OCI-LY3 (cell line): Measurements from ENCODE around the gene PDHX.

ENCODE experiments used
- H2AFZ ChIP-seq: fragments of 200-600, 300-600 bp; shearing (Covaris generic); 2 replicates; pipeline ENCODE4 v1.6.0; 2014; ENCODE audit warnings: antibody characterized with exemption, low read depth, low read length
- H3K27ac ChIP-seq: fragments of 200-600, 300-600 bp; sonication (generic); 2 replicates; pipeline ENCODE4 v1.5.1; 2014; ENCODE audit warnings: mild to moderate bottlenecking, low read length, moderate library complexity, mixed read lengths
- H3K27me3 ChIP-seq: fragments of 200-600, 300-600 bp; sonication (generic); 2 replicates; pipeline ENCODE4 v1.6.1; 2014; ENCODE audit warnings: low read depth, low read length, mixed read lengths
- H3K36me3 ChIP-seq: fragments of 200-600, 300-600 bp; sonication (generic); replicated peaks from 2 replicates; pipeline ENCODE3; 2014; ENCODE audit warnings: low read depth, low read length, mixed read lengths
- H3K4me1 ChIP-seq: fragments of 300-600, 200-600 bp; sonication (generic); 2 replicates; pipeline ENCODE4 v1.6.1; 2014; ENCODE audit warnings: low read length, mixed read lengths
- H3K4me2 ChIP-seq: fragments of 200-600, 300-600 bp; sonication (generic); 2 replicates; pipeline ENCODE4 v1.6.1; 2014; ENCODE audit warnings: low read length, mixed read lengths
- H3K4me3 ChIP-seq: fragments of 300-600, 200-600 bp; sonication (generic); 2 replicates; pipeline ENCODE4 v1.5.1; 2014; ENCODE audit warnings: antibody characterized with exemption, mild to moderate bottlenecking, low read length, moderate library complexity
- H3K79me2 ChIP-seq: fragments of 300-600, 200-600 bp; shearing (Covaris generic); 2 replicates; pipeline ENCODE4 v1.6.1; 2014; ENCODE audit warnings: mild to moderate bottlenecking, low read length, mixed read lengths
- H3K9ac ChIP-seq: fragments of 300-600, 200-600 bp; shearing (Covaris generic); 2 replicates; pipeline ENCODE4 v1.6.0; 2014; ENCODE audit warnings: mild to moderate bottlenecking, low read length, moderate library complexity
- H3K9me3 ChIP-seq: fragments of 200-600, 300-600 bp; shearing (Covaris generic); 2 replicates; pipeline ENCODE4 v1.6.1; 2014; ENCODE audit warnings: low read length, mixed read lengths; ENCODE audit not compliant: insufficient read depth
- H4K20me1 ChIP-seq: fragments of 200-600, 300-600 bp; sonication (generic); 2 replicates; pipeline ENCODE4 v1.6.1; 2016; ENCODE audit warnings: low read length, mixed read lengths; ENCODE audit not compliant: insufficient read depth
- CTCF ChIP-seq: fragments of 200-600, 300-600 bp; sonication (generic); IDR thresholded peaks from 2 replicates; pipeline ENCODE4 v1.5.1; 2014; ENCODE audit warnings: antibody characterized with exemption, low read length, low read depth
- EZH2phosphoT487 ChIP-seq: fragments of 200-600 bp; shearing (Covaris generic); IDR thresholded peaks from 2 replicates; pipeline ENCODE4 v1.6.1; 2018; ENCODE audit warnings: antibody characterized with exemption, mixed run types, low read depth

PDHX gene

DNA sequence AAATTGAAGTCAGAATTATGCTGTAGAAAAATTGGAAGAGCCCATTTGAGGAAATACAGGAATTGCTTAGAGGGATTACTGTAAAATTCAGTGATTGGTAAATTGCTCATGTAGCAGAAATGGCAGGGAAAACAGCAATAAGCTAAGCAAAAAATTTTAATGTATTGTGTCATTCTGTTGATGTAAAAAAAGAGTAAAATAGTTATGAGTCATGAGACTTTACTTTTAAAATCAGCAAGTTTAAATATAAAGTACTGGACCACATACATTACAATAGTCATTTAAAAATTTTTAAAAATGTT lies 10.4 kb downstream of the PDHX start:
- no peak overlapping the region for H3K9ac ChIP-seq
- no peak overlapping the region for H2AFZ ChIP-seq
- no peaks in the 10 kb centered on the region for H3K27me3 ChIP-seq
- H3K4me2 ChIP-seq = no peak overlapping the region
- peaks cover 41% of the 10 kb centered on the region for H3K79me2 ChIP-seq
- no peaks in the 10 kb centered on the region for H3K36me3 ChIP-seq
- H3K4me1 ChIP-seq = peaks cover 15% of the 10 kb centered on the region
- TF ChIP-seq CTCF (no peak), EZH2phosphoT487 (no peak)
- H3K9me3 ChIP-seq = no peaks in the 10 kb centered on the region
- no peak overlapping the region for H3K27ac ChIP-seq
- no peak overlapping the region for H3K4me3 ChIP-seq
- H4K20me1 ChIP-seq = peaks cover 8% of the 10 kb centered on the region

DNA sequence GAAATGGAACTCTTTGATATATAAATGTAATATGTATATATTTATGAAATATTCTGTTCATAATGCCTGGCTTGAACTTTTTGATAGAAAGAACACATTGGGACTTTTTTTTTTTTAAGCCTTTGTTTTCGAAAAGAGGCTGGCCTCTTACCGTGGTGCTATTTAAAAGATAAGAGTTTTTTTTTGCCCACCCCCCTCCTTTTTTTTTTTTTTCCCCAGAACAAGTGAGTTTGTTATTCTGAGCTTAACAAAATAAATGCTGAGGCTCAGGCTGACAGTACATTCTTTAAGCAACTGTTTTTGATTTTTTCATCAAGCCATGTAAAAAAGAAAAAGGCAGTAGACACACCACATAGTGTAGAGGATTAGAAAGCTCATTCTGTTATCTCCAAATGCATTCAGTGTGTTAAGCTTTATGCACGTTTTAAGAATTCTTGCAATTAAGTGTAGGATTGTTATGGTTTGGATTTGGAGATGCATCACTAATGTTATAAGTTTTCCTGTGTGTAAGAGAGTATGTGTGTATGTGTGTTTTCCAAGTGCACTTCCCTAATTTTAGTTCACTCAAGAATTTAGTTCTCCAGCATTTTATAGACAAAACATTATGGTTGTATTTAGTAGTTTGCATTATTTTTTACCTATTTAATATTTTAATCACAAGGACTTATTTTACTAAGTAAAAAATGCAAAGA lies 12.0 kb downstream of the PDHX start:
- H3K27ac ChIP-seq = no peak overlapping the region
- no peak overlapping the region for H3K4me3 ChIP-seq
- peaks cover 15% of the 10 kb centered on the region for H3K4me1 ChIP-seq
- H3K79me2 ChIP-seq = peaks cover 33% of the 10 kb centered on the region
- no peak overlapping the region for H2AFZ ChIP-seq
- H4K20me1 ChIP-seq = peaks cover 8% of the 10 kb centered on the region; the same call in 1 of the 2 replicates
- H3K36me3 ChIP-seq = peaks cover 4% of the 10 kb centered on the region
- H3K27me3 ChIP-seq = no peaks in the 10 kb centered on the region
- H3K9ac ChIP-seq = no peak overlapping the region
- no peak overlapping the region for H3K4me2 ChIP-seq
- no peaks in the 10 kb centered on the region for H3K9me3 ChIP-seq
- TF ChIP-seq CTCF (no peak), EZH2phosphoT487 (no peak)

- no peak overlapping the region for H3K4me3 ChIP-seq
- peaks cover 8% of the 10 kb centered on the region; the same call in 1 of the 2 replicates for H4K20me1 ChIP-seq
- H2AFZ ChIP-seq = no peak overlapping the region
- H3K4me1 ChIP-seq = peaks cover 15% of the 10 kb centered on the region
- no peak for TF ChIP-seq EZH2phosphoT487
- TF ChIP-seq CTCF = no peak
- peaks cover 33% of the 10 kb centered on the region for H3K79me2 ChIP-seq
- no peaks in the 10 kb centered on the region for H3K27me3 ChIP-seq
- no peak overlapping the region for H3K27ac ChIP-seq
- H3K9me3 ChIP-seq = no peaks in the 10 kb centered on the region
- H3K9ac ChIP-seq = no peak overlapping the region
- peaks cover 4% of the 10 kb centered on the region for H3K36me3 ChIP-seq
- H3K4me2 ChIP-seq = no peak overlapping the region
Observed at GRCh38 chr11:34928960-34929680, 12.7 kb downstream of the PDHX start.

- peaks cover 8% of the 10 kb centered on the region; the same call in 1 of the 2 replicates for H4K20me1 ChIP-seq
- H3K27ac ChIP-seq = no peak overlapping the region
- peaks cover 15% of the 10 kb centered on the region for H3K4me1 ChIP-seq
- H3K9ac ChIP-seq = no peak overlapping the region
- no peaks in the 10 kb centered on the region for H3K27me3 ChIP-seq
- H3K9me3 ChIP-seq = no peaks in the 10 kb centered on the region
- peaks cover 4% of the 10 kb centered on the region for H3K36me3 ChIP-seq
- no peak overlapping the region for H3K4me2 ChIP-seq
- TF ChIP-seq CTCF = no peak
- TF ChIP-seq EZH2phosphoT487 = no peak
- peaks cover 33% of the 10 kb centered on the region for H3K79me2 ChIP-seq
- H2AFZ ChIP-seq = no peak overlapping the region
- no peak overlapping the region for H3K4me3 ChIP-seq
Observed at GRCh38 chr11:34929794-34930763, 13.7 kb downstream of the PDHX start.
